ENCODE measurements around the gene SNX10.

DNA sequence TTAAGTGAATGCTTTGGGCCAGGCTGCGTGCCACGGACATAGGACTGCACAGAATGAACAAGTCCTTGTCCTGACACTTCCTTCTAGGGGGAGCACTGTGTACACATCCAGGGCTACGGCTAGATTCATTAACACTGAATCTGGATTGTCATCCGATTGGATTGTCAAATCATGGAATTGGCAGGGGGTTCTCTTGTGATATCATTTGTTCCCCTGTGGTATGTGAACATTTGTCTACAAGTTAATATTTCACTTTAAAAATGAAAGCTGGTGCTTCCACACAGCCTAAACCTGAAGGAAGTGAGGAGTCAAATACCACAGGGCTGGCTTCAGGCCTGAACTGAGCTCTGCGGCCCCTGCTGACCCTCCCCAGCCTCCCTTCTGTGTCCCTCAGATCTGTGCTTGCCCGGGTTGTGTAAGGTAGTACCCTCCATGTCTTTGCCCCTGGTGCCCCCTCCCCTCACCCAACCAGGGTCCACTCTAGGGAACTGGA, 75.6 kb downstream of the SNX10 start:
- TF ChIP-seq, protein P1, sequence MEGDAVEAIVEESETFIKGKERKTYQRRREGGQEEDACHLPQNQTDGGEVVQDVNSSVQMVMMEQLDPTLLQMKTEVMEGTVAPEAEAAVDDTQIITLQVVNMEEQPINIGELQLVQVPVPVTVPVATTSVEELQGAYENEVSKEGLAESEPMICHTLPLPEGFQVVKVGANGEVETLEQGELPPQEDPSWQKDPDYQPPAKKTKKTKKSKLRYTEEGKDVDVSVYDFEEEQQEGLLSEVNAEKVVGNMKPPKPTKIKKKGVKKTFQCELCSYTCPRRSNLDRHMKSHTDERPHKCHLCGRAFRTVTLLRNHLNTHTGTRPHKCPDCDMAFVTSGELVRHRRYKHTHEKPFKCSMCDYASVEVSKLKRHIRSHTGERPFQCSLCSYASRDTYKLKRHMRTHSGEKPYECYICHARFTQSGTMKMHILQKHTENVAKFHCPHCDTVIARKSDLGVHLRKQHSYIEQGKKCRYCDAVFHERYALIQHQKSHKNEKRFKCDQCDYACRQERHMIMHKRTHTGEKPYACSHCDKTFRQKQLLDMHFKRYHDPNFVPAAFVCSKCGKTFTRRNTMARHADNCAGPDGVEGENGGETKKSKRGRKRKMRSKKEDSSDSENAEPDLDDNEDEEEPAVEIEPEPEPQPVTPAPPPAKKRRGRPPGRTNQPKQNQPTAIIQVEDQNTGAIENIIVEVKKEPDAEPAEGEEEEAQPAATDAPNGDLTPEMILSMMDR (optimal IDR thresholded peaks at IDR 0.05 in 1 of 3, IDR thresholded peaks at IDR 0.05 in 1 of 3, conservative IDR thresholded peaks at IDR 0.05 in 1 of 3; ENCODE audit: extremely low read depth in 1 of 3, insufficient read depth in 2 of 3, low read length in 3 of 3): no peak
- no peak for TF ChIP-seq EZH2 (IDR thresholded peaks at IDR 0.05; ENCODE audit: low read length)

Data from keratinocyte (primary cell).